Glomerular visceral epithelial cell (primary cell): ENCODE results near the gene CRABP2.

Experiments used
- DNase-seq: peaks from one replicate; pipeline ENCODE4 v3.0.0-alpha.2; 2016; ENCODE audit errors: extremely low spot score

Gene CRABP2

DNA sequence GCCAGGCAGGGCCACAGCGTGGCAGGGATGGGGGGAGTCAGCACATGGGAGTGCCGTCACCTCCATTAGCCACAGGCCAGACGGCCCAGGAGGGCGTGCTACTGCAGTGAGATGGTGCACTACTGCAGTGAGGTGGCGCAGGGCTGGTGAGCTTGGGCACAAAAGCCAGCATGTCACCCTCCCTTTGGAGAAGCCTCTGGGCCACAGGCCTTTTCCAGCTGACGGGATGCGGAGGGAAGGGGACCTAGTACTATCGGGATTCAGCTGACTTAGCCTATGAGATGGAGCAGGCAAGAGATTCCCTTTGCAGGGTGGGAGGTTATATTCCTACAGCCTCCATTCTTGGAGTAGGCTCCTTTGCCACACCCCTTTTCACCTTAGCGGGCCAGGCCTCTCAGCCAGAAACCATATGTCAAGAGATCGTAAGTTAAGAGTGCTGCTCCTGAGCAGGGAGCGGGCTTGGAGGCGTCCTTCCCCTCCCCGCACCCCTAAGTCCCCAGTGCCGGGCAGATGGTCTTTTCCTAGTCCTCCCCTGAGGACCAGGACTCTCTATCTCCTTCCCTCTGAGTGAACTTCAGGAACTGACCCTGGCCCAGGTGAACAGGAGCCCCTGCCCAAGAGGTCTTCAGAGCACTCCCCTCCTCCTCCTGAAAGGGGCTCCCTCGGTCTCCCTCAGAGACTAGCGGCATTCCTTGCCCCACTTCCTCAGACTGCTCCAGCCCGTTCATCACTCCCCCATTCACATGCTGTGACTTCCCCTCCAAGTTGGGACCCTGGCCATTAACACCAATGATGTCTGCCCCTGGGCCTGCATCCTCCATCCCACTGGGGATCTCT, 36.4 kb downstream of the CRABP2 start:
- DNase-seq = no peak

DNA sequence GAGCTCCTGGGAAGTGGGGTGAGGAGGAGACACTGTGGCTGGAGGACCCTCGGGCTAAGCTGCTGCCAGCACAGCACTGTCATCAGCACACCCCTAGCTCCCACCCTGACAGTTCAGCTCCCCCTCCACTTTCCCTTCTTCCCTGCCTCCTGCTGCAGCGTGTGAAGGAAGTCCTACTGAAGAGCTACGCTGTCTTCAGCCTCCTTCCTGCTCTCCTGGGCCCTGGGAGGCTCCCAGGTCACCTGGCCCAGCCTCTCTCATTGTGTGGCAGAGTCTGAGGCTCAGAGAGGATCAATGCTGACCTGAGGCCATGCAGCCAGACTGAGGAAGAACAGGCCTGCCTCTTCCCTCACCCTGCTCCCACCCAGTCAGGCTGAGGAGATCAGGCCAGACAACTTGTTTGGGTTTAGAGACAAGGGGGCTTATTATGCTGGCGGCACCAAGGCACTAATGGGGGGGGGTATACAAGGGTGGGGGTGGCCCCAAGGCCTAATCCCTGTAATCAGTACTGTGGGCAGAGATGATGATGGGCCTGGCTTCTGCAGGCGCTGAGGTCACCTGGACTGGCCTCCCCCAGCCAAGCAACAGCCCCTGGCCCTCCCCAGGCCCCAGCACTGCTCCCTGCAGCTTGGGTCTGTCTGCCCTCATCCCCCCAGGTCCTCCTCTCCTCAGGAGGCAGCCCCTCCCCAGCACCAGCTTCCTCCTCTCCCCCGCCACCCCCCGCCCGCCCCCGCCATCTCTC, 37.2 kb downstream of the CRABP2 start:
- DNase-seq = no peak

DNA sequence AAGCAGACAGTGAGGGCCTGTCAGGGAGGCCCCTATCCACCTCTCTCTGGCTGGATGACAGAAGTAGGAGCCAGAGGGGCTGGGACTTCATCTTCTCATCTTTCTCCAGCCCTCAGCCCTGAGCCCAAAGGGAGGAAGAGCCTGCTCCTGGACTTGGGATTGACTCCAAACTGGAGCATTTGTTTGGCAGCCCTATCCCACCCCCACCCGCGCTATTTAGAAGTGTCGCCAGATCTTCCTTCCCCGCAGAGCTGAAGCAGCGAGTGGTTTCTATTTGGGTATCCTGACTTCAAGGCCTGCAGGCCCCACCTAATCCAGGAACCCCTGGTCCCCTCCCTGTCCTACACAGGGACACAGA, 37.8 kb downstream of the CRABP2 start:
- DNase-seq = no peak

DNA sequence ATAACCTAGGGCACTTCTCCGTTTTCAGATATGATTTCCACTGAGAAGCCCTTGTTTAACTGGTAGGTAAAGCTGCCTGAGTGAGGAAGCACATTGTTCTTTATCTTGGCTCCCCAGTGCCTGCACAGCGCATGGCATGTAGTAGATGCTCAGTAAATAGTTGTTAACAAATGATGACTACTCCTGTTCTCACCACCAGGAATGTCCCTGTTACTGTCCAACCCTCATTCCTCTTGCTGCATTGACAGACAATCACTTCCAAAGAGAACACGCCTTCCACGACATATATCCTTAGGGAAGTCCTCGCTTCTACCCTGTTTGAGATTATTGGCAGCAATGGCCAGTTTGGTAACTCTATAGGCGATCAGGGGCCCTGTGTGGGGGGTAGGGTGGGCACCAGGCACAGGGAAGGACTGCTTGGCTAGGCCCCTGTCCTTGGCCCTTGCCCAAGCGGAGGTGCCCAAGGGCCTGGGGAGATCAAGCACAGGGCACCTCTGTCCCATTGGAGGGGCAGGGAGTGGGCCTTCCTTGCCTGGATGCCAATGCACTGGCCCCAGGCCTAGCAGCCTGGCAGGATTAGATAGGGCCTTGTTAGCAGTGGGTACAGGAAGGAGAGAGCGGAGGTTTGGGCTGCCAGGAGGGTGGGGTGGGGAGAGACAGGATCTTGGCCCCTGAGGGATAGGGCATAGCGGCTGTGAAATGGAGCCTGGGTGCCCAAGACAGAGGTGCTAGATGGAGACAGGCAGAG, 38.3 kb downstream of the CRABP2 start:
- DNase-seq = no peak

DNA sequence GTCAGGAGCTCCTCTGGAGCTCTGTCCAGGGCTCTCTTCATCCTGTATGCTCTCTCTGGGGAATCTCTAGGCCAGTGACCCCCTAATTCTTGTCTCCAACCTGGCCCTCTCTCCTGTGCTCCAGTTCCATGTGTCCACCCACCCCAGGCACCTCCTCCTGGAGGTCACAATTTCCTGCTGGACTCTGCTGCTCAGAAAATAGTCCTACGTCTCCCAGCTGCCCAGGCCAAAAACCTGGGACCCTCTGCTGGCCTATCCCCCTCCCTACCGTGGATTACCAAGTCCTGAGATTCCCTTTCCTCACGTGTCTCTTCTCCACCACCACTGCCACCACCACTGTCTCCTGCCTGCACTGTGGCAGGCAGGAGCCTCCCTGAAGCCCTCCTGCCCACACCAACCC, 39.8 kb downstream of the CRABP2 start:
- DNase-seq = no peak

DNA sequence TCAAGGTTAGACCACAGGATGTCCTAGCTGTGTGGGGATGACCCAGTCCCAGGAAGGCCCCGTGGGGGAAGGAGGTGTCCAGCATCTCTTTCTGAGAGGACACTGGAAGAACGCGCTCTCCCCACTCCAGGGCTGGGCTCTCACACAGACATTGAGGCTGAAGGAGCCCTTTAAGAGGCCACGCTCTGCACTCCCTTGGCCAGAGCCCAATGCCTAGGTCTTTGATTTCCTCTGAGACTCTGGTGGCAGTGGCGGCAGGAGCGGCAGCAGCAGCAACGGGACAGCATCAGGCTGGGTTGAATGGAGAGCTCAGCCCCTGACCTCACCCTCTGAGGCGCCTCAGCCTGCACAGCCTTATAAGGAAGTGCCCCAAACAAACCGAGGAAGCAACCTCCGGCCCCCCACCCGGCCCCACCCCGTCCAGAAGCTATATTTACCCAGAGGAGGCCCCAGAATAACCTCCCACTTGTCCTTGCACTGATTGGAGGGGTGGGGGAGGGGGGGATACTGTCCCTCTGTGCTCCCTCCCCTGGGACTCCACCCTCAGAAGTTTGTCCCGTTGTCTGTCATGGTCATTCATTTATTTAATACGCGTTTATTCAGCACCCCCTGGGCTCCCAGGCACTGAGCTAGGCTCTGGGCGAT, 40.5 kb downstream of the CRABP2 start:
- DNase-seq = peak; percentile 20

DNA sequence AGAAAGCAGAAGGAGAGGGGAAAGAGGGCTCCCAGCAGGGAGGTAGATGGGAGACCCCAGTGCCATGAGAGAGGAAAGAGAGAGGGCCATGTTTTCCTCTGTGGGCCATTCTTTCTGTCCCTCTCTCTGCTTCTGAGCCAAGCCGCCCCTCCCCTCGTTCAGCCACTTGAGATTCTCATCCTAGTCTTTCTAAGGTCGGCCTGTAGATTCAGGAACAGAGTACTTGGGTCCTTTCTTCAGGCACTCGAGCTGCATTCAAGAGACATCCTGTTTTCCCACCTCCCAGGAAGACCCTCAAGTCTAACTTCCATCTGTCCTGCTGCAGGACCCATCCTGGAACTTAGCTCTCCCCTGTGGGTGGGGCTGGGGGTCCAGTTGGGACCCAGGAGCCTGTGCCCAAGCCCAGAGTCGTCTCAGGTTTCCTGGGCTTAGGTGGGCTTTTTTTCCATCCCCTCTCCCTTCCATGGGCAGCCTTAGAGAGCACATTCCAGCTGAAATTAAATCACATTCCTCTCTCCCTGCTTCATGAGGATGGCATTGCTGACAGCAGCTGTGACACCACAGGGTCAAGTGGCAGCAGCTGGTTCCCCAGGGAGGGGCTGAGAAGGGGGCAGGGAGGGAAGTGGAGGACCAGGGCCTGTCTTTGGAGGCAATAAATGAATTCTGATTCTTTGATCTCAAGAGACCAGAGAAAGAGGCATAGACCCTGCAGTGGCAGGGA, 41.2 kb downstream of the CRABP2 start:
- peak; percentile 26 for DNase-seq

DNA sequence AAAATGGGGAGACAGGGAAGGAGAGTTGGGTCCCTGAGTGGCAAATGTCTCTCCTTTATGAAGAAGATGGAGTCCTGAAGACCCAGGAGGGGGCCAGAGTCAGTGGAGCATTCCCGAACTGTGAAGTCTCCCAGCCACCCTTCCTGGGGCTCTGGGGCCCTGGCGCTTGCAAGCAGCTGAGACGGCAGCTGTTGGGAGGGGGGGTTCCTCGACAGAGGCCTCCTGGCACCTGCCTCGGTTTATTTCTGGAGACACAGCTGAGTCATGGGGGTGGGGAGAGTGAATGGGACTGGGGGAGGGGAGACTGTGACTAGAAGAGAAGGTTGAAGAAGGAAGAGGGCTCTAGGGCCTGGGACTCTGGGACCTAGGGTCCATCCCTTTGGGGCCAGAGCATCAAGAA, 42.2 kb downstream of the CRABP2 start:
- DNase-seq = peak; percentile 20

DNA sequence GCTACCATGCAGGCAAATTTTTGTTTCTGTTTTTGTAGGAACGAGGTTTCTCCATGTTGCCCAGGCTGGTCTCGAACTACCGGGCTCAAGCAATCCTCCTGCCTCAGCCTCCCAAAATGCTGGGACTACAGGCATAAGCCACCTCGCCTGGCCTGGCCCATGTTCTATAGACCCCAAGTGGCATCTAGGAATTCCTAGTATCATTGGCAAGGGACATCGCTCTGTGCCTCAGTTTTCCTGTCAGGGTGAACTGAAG, 42.7 kb downstream of the CRABP2 start:
- no peak for DNase-seq

DNA sequence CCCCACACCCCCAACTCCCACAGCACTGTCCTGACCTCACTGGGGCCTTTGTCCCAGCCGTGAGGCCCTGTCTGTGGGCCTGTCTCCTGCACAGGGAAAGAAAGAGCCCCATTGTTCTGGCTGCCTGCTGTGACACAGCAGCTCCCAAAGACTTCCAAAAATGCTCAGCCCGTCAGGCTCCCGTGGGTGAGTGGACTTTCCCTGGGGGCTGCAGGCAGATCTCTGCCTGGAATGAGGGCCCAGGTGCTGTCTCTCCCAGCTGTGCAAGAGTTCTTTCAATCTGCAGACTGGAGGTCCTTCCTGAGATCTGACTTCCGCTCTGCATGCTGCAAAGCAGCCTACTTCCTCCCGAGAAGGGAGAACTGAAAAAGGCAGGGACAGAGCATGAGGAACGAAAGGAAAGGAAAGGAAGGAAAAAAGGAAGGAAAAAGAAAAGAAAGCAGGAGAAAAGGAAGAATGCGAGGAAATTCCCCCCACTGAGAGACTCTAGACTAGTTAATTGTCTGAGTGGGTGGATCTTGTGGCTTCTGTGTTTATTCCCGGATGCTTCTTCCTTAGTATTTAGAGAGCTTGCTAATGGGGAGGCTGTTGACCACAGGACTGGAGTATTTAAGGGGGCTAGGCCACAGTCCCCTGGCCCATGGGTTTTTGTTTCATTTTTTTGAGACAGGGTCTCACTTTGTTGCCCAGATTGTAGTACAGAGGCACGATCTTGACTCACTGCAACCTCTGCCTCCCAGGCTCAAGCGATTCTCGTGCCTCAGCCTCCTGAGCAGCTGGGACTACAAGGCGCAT, 43.2 kb downstream of the CRABP2 start:
- no peak for DNase-seq

DNA sequence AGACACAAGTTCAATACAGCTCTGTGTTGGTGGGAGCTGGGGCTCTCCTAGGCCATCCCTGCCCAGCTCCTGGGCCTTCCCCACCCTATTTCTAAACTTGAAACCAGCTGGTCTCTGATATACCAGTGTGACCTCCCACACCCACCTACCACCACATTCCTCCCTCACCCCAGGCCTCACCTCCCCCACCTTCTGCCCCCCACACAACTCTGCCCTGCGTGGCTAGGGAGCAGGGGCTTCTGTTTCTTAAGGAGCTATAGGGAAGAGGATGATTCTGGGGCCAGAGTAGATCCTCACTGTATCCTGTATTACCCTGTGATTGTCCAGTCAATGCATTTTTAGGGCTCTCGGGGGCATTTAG, 44.7 kb downstream of the CRABP2 start:
- no peak for DNase-seq

DNA sequence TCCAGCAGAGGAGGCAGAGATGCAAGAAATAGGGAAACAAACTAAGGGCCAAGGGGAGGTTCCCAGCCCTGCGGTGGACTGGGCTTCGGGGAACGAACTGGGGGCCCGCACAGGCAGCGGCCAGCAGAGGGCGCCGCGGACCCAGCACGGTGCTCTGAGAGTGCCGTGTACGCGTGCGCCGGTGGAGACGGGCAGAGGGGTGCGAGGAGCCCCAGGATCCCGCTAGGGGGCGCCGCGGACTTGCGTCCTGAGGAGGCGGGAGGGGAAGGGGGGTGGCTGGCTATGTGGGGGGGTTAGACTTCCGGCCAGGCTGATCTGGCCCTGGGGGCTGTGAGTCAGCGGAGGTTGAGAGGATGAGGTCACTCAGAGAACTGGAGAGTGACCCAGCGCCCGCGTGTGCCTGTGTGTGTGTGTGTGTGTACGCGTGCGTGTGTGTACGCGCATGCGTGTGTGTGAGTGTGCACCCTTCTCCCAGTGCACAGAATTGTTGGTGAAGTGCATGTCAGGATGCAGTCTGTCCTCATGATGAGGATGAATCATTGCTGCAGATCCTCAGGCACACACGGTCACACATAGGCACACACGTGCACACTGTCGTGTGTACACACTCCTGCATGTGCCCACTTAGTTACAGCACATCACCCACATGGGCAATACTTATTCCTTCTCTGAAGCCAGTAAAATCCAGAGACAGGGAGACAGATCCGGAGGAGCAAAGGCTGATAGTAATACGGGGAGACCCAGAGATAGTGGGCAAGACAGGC, 45.2 kb downstream of the CRABP2 start:
- DNase-seq = peak; percentile 99

DNA sequence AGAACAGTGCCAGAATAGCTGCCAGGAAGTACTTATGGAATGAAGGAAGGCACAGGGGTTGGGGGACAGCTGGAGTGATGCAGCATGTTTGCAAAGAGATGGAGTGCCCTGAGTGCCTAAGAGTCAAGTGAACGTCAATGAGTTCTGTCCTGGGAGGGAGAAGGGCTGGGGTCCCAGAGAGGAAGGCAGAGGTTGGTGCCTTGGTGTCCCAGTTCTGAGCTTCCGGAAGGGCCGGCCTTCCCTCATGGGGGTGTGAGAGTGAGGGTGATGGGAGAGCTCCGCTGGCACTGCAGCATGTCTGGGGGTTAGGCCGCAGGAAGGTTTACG, 45.8 kb downstream of the CRABP2 start:
- no peak for DNase-seq

DNA sequence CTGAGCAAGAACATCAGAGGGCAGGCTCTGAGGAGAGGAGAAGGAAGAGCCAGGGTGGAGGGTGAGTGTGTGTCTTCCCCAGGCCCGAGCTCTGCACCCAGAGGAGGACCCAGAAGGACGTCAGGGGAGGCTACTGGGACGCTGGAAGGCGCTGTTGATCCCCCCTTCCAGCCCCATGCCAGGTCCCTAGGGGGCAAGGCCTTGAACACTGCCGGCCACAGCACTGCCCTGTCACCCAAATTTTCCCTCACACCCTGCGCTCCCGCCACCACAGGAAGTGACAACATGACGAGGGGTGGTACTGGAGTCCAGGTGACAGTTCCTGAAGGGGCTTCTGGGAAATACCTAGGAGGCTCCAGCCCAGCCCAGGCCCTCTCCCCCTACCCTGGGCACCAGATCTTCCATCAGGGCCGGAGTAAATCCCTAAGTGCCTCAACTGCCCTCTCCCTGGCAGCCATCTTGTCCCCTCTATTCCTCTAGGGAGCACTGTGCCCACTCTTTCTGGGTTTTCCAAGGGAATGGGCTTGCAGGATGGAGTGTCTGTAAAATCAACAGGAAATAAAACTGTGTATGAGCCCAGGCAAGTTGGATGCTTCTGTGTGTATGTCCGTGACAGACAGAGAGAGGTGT, 46.3 kb downstream of the CRABP2 start:
- DNase-seq = no peak

DNA sequence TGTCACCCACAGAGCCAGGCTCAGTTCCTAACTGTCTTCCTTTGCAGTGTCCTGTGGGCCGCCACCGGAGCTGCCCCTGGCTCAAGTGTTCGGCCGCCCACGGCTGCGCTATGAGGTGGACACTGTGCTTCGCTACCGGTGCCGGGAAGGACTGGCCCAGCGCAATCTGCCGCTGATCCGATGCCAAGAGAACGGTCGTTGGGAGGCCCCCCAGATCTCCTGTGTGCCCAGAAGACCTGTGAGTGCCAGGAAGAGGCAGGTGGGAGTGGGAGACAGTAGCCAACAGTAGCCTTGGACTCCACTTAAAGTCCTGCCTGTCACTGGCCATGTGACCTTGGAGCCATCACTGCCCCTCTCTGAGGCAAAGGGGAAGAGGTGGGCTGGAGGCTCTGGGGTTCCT, 46.9 kb downstream of the CRABP2 start:
- no peak for DNase-seq

DNA sequence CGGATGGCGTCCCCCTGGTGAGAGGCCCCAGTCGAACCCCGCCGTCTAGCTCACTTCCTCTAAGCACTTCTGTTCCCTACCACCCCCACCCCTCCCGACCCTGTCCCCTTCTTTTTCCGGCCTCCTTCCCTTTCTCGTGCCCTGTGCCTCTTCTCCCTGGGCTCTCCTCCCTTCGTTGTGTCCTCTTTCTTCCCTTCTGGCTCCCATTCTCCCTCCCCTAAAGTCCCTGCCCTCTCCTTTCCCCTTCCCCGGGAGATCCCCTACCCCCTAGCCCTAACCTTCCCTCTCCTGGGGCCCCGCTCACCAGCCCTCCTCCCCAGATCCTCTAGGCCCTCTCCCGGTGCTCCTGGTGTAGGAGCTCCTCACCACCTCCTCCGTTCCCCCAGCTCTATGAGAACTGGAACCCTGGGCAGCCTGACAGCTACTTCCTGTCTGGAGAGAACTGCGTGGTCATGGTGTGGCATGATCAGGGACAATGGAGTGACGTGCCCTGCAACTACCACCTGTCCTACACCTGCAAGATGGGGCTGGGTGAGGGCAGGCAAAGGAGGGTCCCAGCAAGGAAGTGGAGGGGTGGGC, 47.6 kb downstream of the CRABP2 start:
- DNase-seq = no peak

DNA sequence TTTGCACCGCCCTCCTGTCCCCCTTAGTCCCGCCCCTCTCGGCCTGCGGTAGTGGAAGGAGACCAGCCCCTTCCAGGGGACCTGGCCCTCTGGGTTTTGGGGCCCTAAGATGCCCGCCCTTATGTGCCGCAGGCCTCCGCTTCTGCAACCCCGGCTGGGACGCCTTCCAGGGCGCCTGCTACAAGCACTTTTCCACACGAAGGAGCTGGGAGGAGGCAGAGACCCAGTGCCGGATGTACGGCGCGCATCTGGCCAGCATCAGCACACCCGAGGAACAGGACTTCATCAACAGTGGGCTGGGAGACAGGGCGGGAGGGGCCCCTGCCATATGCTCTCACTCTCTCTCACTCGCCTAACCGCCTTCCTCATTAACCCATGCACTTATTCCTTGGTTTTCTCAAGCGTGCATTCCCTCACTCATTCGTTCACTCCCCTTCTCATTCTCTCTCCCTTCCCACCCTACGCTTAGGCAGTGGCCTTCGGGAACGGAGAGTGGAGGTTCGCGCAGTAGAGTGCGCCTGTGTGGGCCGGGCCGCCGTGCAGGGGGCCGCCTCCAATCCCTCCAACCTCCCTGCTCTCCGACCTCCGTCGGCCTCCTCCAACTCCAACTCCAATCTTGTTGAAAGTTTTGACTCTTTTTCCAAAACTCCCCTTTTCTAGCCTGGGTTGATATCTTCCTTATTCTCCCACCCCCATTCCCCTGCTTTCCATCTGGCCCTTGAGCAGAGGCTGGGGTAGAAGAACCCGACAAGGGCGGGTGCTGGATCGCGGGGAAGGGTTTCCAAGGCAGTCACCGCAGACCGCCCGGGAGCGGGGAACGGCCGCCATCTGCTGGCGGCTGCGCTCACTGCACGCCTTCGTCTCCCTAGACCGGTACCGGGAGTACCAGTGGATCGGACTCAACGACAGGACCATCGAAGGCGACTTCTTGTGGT, 48.3 kb downstream of the CRABP2 start:
- peak; percentile 69 for DNase-seq

DNA sequence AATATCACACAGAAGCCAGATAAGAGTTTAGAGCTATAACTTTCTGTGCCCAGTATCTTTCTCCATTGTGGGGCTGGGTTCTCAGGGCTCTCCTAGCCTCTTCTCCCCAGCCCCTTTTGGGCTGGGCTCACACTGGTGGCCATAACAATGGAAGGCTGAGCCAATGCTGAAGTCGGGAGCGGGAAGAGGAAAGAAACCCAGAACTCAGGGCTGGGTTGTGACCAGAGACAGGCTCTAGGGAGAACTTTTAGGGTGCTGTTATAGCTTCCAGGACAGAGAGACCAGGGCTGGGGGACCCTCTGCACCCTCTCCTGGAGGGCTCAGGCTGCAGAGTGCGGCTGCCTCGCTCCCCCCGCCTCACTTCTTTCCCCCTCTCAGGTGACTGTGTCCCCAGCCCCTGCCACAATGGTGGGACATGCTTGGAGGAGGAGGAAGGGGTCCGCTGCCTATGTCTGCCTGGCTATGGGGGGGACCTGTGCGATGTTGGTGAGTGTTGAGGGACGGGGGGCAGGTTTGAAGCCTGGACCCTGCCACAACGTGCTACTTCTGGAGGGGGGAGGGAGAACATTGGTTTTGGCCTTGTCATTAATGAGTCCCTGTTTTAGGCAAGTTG, 49.4 kb downstream of the CRABP2 start:
- no peak for DNase-seq
